ENCODE results near the gene NUP160. TPM values are rescaled to one million over a fixed set of nuclear protein-coding genes. Genes with fewer than 3 reads are reported as not detected.

The NUP160 gene
- polyA plus RNA-seq, 3 donors: 10.6 to 15.7 (median 10.9) TPM

GRCh38 chr11:47731475-47731874, 116.7 kb downstream of the NUP160 start:
- Mint-ChIP-seq H3K4me1 (no peaks in the 10 kb centered on the region), H3K4me3 (no peak overlapping the region), H3K27me3 (ENCODE audit: low read depth in 3 of 3) (no peaks in the 10 kb centered on the region), H3K36me3 (peaks cover 76 to 92% of the 10 kb centered on the region in 2 donors), H3K9me3 (no peaks in the 10 kb centered on the region), H3K27ac (no peak overlapping the region)
- Histone ChIP-seq H3K4me2 (replicated peaks; ENCODE audit: extremely low read depth, low read length, poor library complexity, severe bottlenecking) (no peak overlapping the region), H3K79me2 (ENCODE audit: insufficient read depth, low read length) (no peaks in the 10 kb centered on the region), H3K27ac (ENCODE audit: low read depth in 1 of 2, low read length in 2 of 2) (no peak overlapping the region), H2AFZ (ENCODE audit: insufficient read depth, low read depth, low read length, poor library complexity, severe bottlenecking) (no peak overlapping the region), H3K9ac (ENCODE audit: insufficient read depth, low read length, poor library complexity, severe bottlenecking) (no peak overlapping the region), H3K4me3 (replicated peaks in 1 of 3; ENCODE audit: low read depth in 2 of 3, low read length in 3 of 3) (no peak overlapping the region), H3K36me3 (replicated peaks in 1 of 2; ENCODE audit: control insufficient read depth in 1 of 2, insufficient read depth in 2 of 2, low read length in 2 of 2) (peaks cover 91 to 100% of the 10 kb centered on the region in 2 donors), H4K20me1 (ENCODE audit: insufficient read depth, low read length) (peaks cover 51% of the 10 kb centered on the region), H3K4me1 (ENCODE audit: control insufficient read depth in 1 of 2, insufficient read depth in 2 of 2, low read length in 2 of 2) (no peaks in the 10 kb centered on the region), H3K9me3 (replicated peaks in 1 of 2; ENCODE audit: control insufficient read depth in 1 of 2, insufficient read depth in 1 of 2, low read length in 2 of 2) (no peaks in the 10 kb centered on the region), H3K27me3 (ENCODE audit: control insufficient read depth in 2 of 2, insufficient read depth in 2 of 2, low read length in 2 of 2) (no peaks in the 10 kb centered on the region)
- intact Hi-C loops (cut with micrococcal nuclease): loop anchor here in 1 of 2 donors (10.0 kb wide), 1 partner anchor 107 kb away; no protein-coding TSS in a partner anchor
- WGBS (ENCODE audit: insufficient coverage): no CpG with 5 or more reads among the region's 6 CpGs
- no peak for TF ChIP-seq CTCF (IDR thresholded peaks at IDR 0.05)
- DNase-seq: no peak

Small RNAs within 50 kb of the gene (small RNA-seq; reads per million reads assigned to genes)
- gene AC021443.1 (ENCODE audit: insufficient read length, low read depth) (not detected), gene RF00019 (ENCODE audit: insufficient read length, low read depth) (not detected), gene RNA5SP340 (ENCODE audit: insufficient read length, low read depth) (not detected)

Other genes with a start within 250 kb of the NUP160 start
- 100 to 1,000 TPM in 1 of 3 donors, 10 to 100 TPM in 2; 31.7 to 116 (median 98.0) TPM for gene MTCH2, start 205.8 kb downstream of the NUP160 start, polyA plus RNA-seq
- gene AGBL2, start 133.0 kb downstream of the NUP160 start, polyA plus RNA-seq: under 1 TPM in 1 of 3 donors, not detected in 2; 0.93 TPM
- 100 to 1,000 TPM in 1 of 3 donors, 10 to 100 TPM in 2; 13.3 to 136 (median 17.0) TPM for gene FNBP4, start 81.0 kb downstream of the NUP160 start, polyA plus RNA-seq
- 10 to 100 TPM in 2 of 3 donors, 1 to 10 TPM in 1; 10.0 to 36.4 (median 14.6) TPM for gene PTPRJ, start 132.2 kb upstream of the NUP160 start, polyA plus RNA-seq